Endothelial cell of umbilical vein (primary cell): ENCODE measurements around the gene CEACAM1.

ENCODE experiments used
- EZH2 ChIP-seq: IDR thresholded peaks from 2 replicates; pipeline ENCODE4 v1.6.1; 2012; ENCODE audit warnings: borderline replicate concordance, low read depth, mild to moderate bottlenecking, moderate library complexity, low read length, inconsistent platforms; ENCODE audit not compliant: severe bottlenecking
- JUN ChIP-seq: IDR thresholded peaks from 2 replicates; pipeline ENCODE4 v1.6.1; 2011; ENCODE audit warnings: borderline replicate concordance, low read depth; ENCODE audit not compliant: insufficient read length, insufficient read depth
- MYC ChIP-seq: IDR thresholded peaks from one replicate; pipeline ENCODE4 v1.6.1; 2011; ENCODE audit warnings: mild to moderate bottlenecking, low read depth, low read length
- POLR2AphosphoS5 ChIP-seq: IDR thresholded peaks from 2 replicates; pipeline ENCODE4 v1.6.1; 2012; ENCODE audit warnings: low read depth, mild to moderate bottlenecking, control low read depth, low read length, moderate library complexity; ENCODE audit not compliant: insufficient read depth
- TF ChIP-seq, protein P1 (sequence below), 2 donors: IDR thresholded peaks; 1 replicate in 1 of 2; 2 replicates in 1 of 2; pipeline ENCODE4 v1.5.1; 2011; ENCODE audit warnings: low read length in 2 of 2, mild to moderate bottlenecking in 2 of 2, moderate library complexity in 2 of 2, control low read depth in 1 of 2, inconsistent platforms in 1 of 2, low read depth in 1 of 2; ENCODE audit not compliant: insufficient read depth in 1 of 2; ENCODE audit errors: extremely low read depth in 1 of 2

DNA sequence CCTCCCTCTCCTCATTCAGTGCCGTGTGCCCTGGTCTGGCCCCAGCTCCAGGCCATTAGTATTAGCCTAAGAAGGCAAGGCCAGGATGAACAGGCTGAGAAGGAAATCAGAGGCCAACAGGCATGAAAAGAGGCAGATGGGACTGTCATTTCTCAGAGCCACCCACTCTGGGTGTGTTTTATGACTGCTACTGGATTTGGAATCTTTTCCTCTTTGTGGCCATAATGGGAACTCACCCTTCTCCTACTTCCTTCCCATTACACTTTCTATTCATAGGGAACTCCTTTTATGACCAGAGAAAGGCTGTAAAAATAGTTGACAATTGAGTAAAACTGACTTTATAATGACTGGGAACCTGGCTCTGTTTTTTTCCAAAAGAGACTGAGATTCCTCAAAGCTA is 48.7 kb upstream of the CEACAM1 start:
- no peak for TF ChIP-seq EZH2
- TF ChIP-seq, protein P1, sequence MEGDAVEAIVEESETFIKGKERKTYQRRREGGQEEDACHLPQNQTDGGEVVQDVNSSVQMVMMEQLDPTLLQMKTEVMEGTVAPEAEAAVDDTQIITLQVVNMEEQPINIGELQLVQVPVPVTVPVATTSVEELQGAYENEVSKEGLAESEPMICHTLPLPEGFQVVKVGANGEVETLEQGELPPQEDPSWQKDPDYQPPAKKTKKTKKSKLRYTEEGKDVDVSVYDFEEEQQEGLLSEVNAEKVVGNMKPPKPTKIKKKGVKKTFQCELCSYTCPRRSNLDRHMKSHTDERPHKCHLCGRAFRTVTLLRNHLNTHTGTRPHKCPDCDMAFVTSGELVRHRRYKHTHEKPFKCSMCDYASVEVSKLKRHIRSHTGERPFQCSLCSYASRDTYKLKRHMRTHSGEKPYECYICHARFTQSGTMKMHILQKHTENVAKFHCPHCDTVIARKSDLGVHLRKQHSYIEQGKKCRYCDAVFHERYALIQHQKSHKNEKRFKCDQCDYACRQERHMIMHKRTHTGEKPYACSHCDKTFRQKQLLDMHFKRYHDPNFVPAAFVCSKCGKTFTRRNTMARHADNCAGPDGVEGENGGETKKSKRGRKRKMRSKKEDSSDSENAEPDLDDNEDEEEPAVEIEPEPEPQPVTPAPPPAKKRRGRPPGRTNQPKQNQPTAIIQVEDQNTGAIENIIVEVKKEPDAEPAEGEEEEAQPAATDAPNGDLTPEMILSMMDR (IDR thresholded peaks at IDR 0.05; ENCODE audit: extremely low read depth in 1 of 2, insufficient read depth in 1 of 2, low read depth in 1 of 2, low read length in 2 of 2): no peak
- no peak for TF ChIP-seq JUN
- no peak for TF ChIP-seq MYC
- no peak for TF ChIP-seq POLR2AphosphoS5
